GM10248 (cell line): Measurements from ENCODE around the gene CTSE.
A peak's percentile ranks its signal among the peaks of the same experiment; 100 is the strongest.
"Not testable (repeated sequence)": the region's sequence is repeated elsewhere in the genome, so short reads cannot be mapped to it uniquely, and the experiment has no call there.

Experiments
- CTCF ChIA-PET: fragments of 300-600 bp; sonication (Branson Sonifier 250); formaldehyde crosslinking; extraction: SDS; loops from one replicate; lab custom pipeline; 2021; ENCODE audit warnings: antibody characterized with exemption; lab: Yijun Ruan, JAX
- POLR2A ChIA-PET: fragments of 350-650 bp; sonication (Branson Sonifier 250); formaldehyde crosslinking; extraction: SDS; loops from one replicate; lab custom pipeline; 2020; ENCODE audit warnings: antibody characterized with exemption; lab: Yijun Ruan, JAX
- DNase-seq: peaks from one replicate; pipeline ENCODE4 v3.0.0; 2012; ENCODE audit errors: extremely low spot score
- TF ChIP-seq, protein P1 (sequence below): IDR thresholded peaks from 2 replicates; pipeline ENCODE4 v1.5.1; 2012; ENCODE audit warnings: mild to moderate bottlenecking, low read depth; ENCODE audit errors: extremely low read depth, missing control alignments, control extremely low read depth

CTSE gene

DNA sequence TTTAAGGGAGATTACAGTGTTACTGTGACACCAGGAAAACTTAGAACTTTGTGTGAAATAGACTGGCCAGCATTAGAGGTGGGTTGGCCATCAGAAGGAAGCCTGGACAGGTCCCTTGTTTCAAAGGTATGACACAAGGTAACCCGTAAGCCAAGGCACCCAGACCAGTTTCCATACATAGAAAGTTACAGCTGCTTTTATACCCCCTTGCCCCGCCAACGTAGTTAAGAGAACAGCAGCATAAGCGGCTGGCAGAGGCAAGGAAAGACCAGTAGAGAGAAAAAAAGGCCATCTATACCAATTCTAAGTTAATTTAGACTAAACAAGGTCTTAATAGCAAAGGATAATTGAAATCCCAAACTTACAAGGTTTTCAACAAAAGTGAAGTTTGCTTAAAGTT is 29.9 kb upstream of the CTSE start:
- DNase-seq, POLR2A ChIA-PET: not testable (repeated sequence)

DNA sequence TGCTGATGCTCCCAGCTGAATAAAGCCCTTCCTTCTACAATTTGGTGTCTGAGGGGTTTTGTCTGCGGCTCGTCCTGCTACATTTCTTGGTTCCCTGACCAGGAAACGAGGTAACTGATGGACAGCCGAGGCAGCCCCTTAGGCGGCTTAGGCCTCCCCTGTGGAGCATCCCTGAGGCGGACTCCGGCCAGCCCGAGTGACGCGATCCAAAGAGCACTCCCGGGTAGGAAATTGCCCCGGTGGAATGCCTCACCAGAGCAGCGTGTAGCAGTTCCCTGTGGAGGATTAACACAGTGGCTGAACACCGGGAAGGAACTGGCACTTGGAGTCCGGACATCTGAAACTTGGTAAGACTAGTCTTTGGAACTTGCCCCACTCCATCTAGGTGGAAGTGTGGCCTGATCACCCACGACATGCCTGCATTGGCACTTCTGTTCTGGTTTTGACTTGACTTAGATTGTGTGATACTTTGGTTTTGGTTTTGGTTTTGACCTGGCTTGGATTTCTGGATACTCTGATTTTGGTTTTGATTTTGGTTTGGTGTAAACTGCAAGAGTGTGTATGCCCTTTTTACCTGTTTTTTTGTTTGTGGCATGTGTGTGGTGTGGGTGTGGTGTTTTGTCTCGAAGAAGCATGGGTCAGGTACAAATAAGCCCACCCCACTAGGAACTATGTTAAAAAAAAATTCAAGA is 29.4 kb upstream of the CTSE start, which contains the start of gene RHEX:
Gene RHEX, plus strand, starts transcription at position 255 of the 692 bp plus-strand sequence. CDS start 44,656 bp downstream, outside the sequence.
- CTCF ChIA-PET: interaction anchor here (1.0 to 1.4 kb wide), 3 partner anchors 10 to 22 kb away, joined by 3 to 4 read pairs (median 3); no protein-coding TSS in a partner anchor
- POLR2A ChIA-PET, DNase-seq: not testable (repeated sequence)

More for the DNA sequence above, 29.9 kb upstream of the CTSE start:
- CTCF ChIA-PET: interaction anchor here (1.0 kb wide), 1 partner anchor 10 kb away, joined by 3 read pairs; no protein-coding TSS in a partner anchor

DNA sequence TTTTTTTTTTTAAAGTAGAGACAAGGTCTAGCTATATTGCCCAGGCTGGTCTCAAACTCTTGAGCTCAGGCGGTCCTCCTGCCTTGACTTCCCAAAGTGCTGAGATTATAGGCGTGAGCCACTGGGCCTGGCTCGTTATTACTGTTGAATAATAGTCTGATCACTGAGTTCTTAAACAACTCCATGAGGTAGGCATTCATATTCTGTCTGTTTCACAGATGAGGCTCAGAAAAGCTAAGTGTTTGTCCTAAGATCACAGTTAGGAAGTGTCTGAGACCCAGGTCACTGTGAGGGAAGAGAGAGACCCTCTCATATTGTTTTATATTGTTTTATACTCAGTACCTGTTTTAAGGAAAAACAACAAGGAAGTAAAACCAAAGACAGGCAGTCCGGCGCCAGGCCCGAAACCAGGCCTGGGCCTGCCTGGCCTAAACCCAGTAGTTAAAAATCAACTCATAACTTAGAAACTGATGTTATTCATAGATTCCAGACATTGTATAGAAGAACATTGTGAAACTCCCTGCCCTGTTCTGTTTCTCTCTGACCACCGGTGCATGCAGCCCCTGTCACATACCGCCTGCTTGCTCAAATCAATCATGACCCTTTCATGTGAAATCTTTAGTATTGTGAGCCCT is 28.7 kb upstream of the CTSE start:
- CTCF ChIA-PET: interaction anchor here (0.8 to 2.3 kb wide), 5 partner anchors 10 to 393 kb away, joined by 3 to 9 read pairs (median 4); no protein-coding TSS in a partner anchor
- DNase-seq, POLR2A ChIA-PET: not testable (repeated sequence)

DNA sequence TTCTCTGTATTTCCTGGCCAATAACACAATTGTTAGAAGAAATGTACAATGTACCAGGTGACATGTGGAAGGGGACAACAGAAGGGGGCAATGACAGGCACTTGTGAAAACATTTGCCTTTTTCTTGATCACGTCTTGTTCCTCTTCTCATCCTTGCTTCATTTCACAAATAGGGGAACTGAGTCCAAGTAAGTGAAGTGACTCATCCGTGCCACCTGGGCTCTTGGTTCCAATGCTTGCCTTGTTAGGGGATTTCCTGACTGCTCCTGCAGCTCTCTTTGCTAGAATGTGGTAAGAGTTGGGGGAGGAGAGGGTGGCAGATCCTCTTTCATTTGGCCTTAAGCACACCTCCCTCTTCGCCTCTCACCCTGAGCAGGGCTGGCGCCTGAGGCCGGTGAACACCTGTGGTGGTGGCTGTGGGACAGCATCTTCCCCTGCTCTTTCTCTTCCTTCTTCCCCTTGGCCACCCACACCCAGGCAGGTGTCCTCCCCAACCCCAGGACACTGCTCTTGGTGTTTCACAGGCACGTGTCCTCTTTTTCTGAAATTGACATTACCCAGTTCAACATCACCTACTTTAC is 27.1 kb upstream of the CTSE start:
- CTCF ChIA-PET: interaction anchor here (1.4 to 2.3 kb wide), 3 partner anchors 8 to 22 kb away, joined by 4 to 9 read pairs (median 9); no protein-coding TSS in a partner anchor
- peak; percentile 63 for DNase-seq
- POLR2A ChIA-PET: interaction anchor here (0.6 kb wide), 1 partner anchor 626 kb away, joined by 3 read pairs; no protein-coding TSS in a partner anchor
- TF ChIP-seq, protein P1, sequence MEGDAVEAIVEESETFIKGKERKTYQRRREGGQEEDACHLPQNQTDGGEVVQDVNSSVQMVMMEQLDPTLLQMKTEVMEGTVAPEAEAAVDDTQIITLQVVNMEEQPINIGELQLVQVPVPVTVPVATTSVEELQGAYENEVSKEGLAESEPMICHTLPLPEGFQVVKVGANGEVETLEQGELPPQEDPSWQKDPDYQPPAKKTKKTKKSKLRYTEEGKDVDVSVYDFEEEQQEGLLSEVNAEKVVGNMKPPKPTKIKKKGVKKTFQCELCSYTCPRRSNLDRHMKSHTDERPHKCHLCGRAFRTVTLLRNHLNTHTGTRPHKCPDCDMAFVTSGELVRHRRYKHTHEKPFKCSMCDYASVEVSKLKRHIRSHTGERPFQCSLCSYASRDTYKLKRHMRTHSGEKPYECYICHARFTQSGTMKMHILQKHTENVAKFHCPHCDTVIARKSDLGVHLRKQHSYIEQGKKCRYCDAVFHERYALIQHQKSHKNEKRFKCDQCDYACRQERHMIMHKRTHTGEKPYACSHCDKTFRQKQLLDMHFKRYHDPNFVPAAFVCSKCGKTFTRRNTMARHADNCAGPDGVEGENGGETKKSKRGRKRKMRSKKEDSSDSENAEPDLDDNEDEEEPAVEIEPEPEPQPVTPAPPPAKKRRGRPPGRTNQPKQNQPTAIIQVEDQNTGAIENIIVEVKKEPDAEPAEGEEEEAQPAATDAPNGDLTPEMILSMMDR: no peak

DNA sequence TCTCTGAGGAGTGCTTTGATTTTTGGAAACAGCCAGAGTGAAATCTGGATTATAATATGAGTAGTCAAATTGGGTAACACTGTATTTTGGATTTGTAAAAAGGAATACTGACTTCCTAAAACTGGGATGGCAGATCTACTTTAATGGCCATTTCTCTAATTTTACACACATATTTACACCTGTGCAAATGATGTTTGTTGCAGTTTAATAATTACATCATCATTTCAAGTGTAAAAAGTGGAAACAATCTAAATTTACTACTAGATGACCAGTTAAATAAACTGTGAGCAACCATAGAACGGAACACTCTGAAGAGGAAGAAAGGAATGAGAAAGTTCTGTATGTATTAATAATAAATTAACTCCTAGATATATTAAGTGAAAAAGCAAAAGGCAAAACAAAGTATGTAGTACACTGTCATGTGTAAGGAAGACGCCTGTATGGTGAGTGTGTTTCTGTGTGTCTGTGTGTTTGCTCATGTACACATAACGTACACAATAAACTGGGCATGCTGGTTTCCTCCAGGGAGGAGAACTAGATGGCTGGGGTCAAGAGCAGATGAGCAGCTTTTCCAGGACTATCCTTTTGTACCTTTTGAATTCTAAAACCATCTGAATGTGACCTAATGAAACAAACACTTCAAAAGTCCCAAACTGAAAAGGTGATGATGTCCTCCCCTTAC is 26.4 kb upstream of the CTSE start:
- DNase-seq: no peak
- TF ChIP-seq, protein P1: no peak
- ChIA-PET POLR2A (interaction anchor here (0.6 kb wide), 1 partner anchor 627 kb away, joined by 3 read pairs; no protein-coding TSS in a partner anchor), CTCF (interaction anchor here (2.2 to 2.3 kb wide), 2 partner anchors 8 to 13 kb away, joined by 9 read pairs; no protein-coding TSS in a partner anchor)

DNA sequence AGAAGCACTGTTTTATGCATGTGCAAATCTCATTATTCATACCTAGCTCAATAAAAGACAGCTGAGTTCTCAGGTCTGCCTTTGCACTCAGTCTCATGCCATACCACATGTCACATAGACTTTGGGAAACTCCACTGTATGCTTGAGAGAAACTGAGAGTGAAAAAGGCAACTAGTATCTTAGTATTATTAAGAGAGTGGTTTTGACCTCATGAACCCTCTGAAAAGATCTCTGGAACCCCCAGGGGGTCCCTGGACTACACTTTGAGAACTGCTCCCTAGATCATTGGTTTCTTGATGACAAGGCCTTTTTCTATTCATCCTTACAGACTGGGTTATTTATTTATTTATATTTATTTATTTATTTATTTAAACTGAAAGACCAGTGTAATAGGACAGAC is 25.6 kb upstream of the CTSE start:
- TF ChIP-seq, protein P1: no peak
- POLR2A ChIA-PET: interaction anchor here (0.5 kb wide), 1 partner anchor 18 kb away, joined by 3 read pairs; no protein-coding TSS in a partner anchor

GRCh38 chr1:206048582-206048981 is 24.9 kb upstream of the CTSE start:
- TF ChIP-seq, protein P1: no peak
- DNase-seq: no peak
- POLR2A ChIA-PET: interaction anchor here (0.5 kb wide), 1 partner anchor 17 kb away, joined by 3 read pairs; no protein-coding TSS in a partner anchor
- CTCF ChIA-PET: interaction anchor here (0.9 to 8.6 kb wide), 2 partner anchors 15 to 29 kb away, joined by 3 to 115 read pairs; no protein-coding TSS in a partner anchor

More for the DNA sequence above, 25.6 kb upstream of the CTSE start:
- CTCF ChIA-PET: interaction anchor here (8.6 kb wide), 1 partner anchor 16 kb away, joined by 115 read pairs; no protein-coding TSS in a partner anchor
- DNase-seq: peak; percentile 43
